Motor neuron (in vitro differentiated cells): ENCODE data around the gene SLC22A3. TPM values are rescaled to one million over a fixed set of nuclear protein-coding genes. Genes with fewer than 3 reads are reported as not detected.

Source experiments
- ATAC-seq, 8 experiments: fragments of 200-7000 bp; cut with Tn5 transposase; replicated peaks in 6 of 8; 2 replicates each; pipeline ENCODE4 v1.8.0; 2021; ENCODE audit warnings: mild to moderate bottlenecking in 8 of 8, moderate library complexity in 8 of 8
- H3K27ac ChIP-seq, 2 donors: fragments of 250-450 bp; sonication (Bioruptor Pico); 2 replicates each; pipeline ENCODE4 v1.9.0; 2021; ENCODE audit warnings: antibody characterized with exemption in 2 of 2, mild to moderate bottlenecking in 2 of 2, moderate library complexity in 1 of 2
- H3K4me1 ChIP-seq, 2 donors: fragments of 250-450 bp; sonication (Bioruptor Pico); replicated peaks in 1 of 2; 2 replicates each; pipeline ENCODE4 v1.6.1; 2021; ENCODE audit warnings: antibody characterized with exemption in 2 of 2, mild to moderate bottlenecking in 2 of 2, moderate library complexity in 1 of 2
- H3K4me3 ChIP-seq, 5 donors: fragments of 250-450 bp; sonication (Bioruptor Pico); 2 replicates each; pipeline ENCODE4 v1.9.0; 2021; ENCODE audit warnings: antibody characterized with exemption in 5 of 5, mild to moderate bottlenecking in 5 of 5, moderate library complexity in 4 of 5
- WGBS, 10 experiments: fragments of 450-650 bp; shearing (Covaris generic); methylation state at CpG; one replicate each; pipeline ENCODE4 v1.0.0; 2022; 5-methylcytosine and 5-hydroxymethylcytosine counted together
- in situ Hi-C, 9 experiments: fragments of 400-800 bp; cut with MboI; loops; one replicate each; pipeline ENCODE4 v1.15.0; 2021; ENCODE audit warnings: low sequenced_read_pairs in 9 of 9, low pct_unique_long_range_greater_than_20kb in 2 of 9; ENCODE audit not compliant: unreplicated experiment in 9 of 9
- total RNA-seq, 8 experiments: library from RNA; unstranded; fragments of 300-600 nt; gene quantifications; 2 replicates each; pipeline versions ENCODE4 v1.2.3 to v1.2.4, GENCODE V29; 2022

SLC22A3 gene
- total RNA-seq, 8 experiments from 2014 or later: 0.11 to 42.3 (median 1.4) TPM

DNA sequence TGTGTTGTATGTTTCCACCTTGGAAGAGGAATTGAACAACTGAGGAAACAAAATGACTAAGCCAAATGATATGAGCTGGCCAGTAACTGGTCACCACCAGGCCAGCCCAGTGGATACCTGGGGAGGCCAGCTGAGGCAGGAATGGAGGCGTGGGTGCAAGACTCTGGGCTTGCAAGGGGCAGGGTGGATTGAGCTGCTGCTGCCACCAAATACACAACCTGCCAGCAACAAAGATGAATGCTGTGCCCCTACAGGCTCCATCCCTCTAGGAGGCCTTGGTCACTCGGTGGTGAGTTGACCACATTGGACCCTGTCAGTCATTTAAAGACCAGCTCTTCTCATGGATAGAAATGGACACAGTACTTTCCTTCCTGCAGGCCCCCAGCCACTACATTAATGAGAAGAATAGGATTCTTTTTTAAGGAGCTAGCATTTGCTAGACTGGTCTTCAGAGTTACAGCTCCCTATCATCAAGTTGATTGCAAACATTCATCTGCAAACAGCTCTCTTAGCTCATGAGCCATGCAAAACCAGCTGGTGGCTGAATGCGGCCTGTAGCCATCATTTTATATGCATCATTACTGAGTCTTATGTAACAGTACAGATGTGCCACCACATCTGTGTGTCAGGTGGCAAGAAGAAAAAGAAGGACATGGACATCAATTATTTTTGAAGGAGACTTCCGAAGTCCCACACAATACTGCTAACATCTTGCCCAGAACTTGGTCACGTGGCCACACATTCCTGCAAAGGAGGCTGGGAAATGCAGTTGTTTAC is 26.3 kb upstream of the SLC22A3 start:
- no peak overlapping the region for H3K27ac ChIP-seq
- WGBS, 10 experiments: 14 to 100% (median 74%) methylated on average over 1 to 4 of the region's 5 CpGs; no CpG with 5 or more reads in 2 of the 10 experiments
- no peaks in the 10 kb centered on the region for H3K4me1 ChIP-seq
- H3K4me3 ChIP-seq: no peak overlapping the region
- peak in 1 of 8 experiments; percentile 25 for ATAC-seq
- in situ Hi-C loops: no loop called here

DNA sequence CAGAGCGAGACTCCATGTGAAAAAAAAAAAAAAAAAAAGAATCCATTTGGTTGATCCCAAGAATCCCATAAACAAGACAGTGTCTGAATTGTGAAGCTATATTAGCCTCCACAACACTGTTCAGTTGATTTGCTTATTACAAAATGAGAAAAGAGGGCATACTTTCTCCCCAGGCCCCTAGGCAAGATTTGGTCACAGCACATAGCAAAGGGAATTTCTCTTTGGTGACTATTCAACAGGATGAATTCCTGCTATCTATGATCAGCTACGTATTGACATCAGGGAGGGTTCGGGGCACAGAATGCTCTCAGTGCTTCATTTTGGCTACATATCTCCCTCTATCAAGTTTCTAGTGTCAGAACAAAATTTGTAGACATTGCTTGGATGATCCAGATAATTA is 20.2 kb upstream of the SLC22A3 start:
- 70 to 100% (median 81%) methylated on average over 1 to 3 of the region's 3 CpGs; no CpG with 5 or more reads in 1 of the 10 experiments for WGBS, 10 experiments
- no peak for ATAC-seq
- Histone ChIP-seq H3K4me1 (no peaks in the 10 kb centered on the region), H3K27ac (no peak overlapping the region), H3K4me3 (no peak overlapping the region)
- in situ Hi-C loops: no loop called here

DNA sequence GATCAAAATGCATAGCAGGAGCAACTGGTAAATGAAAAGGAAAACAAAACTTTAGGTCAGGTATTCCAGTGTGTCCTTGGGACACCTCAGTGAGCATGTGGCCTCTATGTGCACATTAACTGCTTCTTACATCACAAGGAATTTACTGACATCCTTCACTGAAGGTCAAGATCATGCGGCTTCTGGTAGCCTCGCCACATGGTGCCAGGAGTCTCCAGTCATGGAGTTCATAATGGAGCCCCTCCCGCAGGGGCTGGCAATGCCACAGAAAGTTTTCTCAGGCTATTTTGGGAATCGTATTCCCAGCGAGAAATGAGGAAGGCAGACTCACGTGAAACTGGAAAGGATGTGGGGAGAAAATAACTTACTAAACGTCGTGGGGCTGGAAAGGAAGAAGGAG is 19.7 kb upstream of the SLC22A3 start:
- Histone ChIP-seq H3K4me3 (no peak overlapping the region), H3K27ac (no peak overlapping the region), H3K4me1 (no peaks in the 10 kb centered on the region)
- no peak for ATAC-seq
- 18 to 100% (median 79%) methylated on average over 1 to 8 of the region's 8 CpGs; no CpG with 5 or more reads in 2 of the 10 experiments for WGBS, 10 experiments
- in situ Hi-C loops: no loop called here

DNA sequence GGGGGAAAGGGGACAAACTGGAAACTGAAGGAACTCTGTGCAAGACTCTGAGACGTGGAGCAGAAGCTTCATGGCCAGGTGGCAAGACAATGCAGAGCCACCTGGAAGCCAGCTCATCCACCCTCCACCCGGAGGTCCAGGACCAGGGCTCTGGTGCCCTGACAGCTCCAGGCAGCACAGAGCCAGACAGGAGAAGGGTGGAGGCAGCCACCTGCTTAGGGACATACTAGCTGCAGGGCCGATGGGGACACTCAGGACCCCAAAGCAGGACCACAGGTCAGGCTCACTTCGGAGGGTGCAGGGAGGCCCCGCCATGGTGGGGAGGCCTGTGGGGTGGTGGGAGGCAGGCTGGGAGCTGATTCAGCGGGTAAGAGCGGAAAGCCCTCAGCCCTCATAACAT is 19.0 kb upstream of the SLC22A3 start:
- Histone ChIP-seq H3K27ac (no peak overlapping the region), H3K4me1 (no peaks in the 10 kb centered on the region), H3K4me3 (no peak overlapping the region)
- in situ Hi-C loops: no loop called here
- WGBS, 10 experiments: 0 to 100% (median 54%) methylated on average over 1 to 4 of the region's 7 CpGs; no CpG with 5 or more reads in 6 of the 10 experiments
- ATAC-seq: no peak

DNA sequence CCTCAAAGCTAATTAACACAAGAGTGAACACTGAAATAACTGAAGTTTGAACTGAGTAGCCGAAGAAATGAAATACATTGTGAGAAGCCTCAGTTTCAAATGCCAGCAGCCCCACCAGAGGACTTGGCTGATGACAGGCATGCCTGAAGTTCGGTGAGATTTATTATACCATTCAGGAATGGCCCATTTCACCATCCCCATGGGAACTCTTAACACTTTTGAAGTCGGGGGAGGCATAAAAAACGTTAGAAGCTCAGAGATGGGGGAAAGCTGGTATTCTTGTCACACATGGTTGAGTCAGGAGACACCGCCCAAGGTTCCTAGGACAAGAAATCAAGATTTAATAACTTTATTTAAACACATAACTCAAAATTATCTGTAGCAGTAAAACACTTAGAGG is 17.6 kb upstream of the SLC22A3 start:
- WGBS, 10 experiments: 5 to 78% (median 54%) methylated on average over 1 to 5 of the region's 5 CpGs; no CpG with 5 or more reads in 1 of the 10 experiments
- in situ Hi-C loops: no loop called here
- no peaks in the 10 kb centered on the region for H3K4me1 ChIP-seq
- no peak overlapping the region for H3K27ac ChIP-seq
- peak in 2 of 8 experiments; percentile 53 to 72 for ATAC-seq
- H3K4me3 ChIP-seq: no peak overlapping the region

DNA sequence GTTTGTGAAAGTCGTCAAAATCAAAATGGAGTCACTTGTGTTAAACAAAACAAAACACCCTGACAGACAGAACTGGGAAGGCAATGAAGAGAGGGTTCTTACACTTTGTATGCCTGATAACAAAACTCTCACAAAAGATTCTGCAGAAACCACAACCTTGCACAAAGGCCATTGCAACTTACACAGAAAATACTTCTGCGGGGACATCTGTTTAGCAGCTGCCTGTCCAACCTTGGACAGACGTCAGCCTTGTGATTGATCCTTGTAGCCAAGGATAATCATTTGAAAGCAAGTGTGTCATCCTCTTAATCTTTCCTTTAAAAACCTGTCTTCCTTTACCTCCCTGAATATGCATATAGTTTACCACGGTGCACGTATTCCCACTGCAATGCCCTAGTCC is 17.0 kb upstream of the SLC22A3 start:
- Histone ChIP-seq H3K27ac (no peak overlapping the region), H3K4me3 (no peak overlapping the region), H3K4me1 (no peaks in the 10 kb centered on the region)
- in situ Hi-C loops: no loop called here
- ATAC-seq: peak in 3 of 8 experiments; percentile 22 to 55 (median 45)
- WGBS, 10 experiments: 10 to 100% (median 59%) methylated on average over 1 to 5 of the region's 5 CpGs; no CpG with 5 or more reads in 1 of the 10 experiments

DNA sequence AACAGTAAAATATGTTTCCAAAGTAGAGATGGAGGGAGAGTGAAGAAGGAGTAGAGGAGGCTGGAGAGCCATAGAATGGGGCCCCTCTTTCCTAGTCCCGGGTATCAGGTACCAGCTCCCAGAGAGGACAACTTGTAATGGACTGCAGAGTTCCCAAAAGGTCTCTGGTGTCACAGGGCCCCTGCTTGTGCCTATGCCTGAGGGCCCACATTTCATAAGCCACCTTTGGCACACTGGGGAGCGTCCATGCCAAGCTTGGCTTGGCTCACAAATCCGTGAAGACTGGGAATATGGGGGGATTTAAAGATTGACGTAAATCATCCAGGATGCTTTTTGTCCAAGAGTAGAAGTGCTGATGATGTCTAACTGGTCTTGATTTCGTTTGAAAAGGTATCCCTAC is 16.4 kb upstream of the SLC22A3 start:
- H3K4me1 ChIP-seq: no peaks in the 10 kb centered on the region
- 53 to 100% (median 86%) methylated on average over 1 to 5 of the region's 5 CpGs; no CpG with 5 or more reads in 3 of the 10 experiments for WGBS, 10 experiments

DNA sequence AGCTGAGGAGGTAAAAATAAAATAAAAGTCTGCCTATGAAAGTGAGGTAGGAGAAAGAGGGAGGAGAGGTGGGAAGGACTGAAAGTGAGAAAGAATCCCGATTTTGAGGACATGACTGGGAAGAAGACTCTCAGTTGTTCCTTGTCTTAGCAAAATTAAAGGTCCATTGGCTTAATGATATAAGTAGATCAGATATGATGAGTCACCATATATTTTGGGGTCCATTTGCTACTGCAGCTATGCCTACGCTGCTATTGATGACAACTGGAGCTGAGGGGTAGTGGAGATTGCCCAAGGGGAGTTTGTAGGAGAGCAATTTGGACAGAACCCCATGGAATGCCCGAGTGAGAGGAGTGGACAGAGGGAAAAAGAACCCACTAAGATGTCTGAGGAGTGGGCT is 15.1 kb upstream of the SLC22A3 start:
- in situ Hi-C loops: no loop called here
- Histone ChIP-seq H3K27ac (no peak overlapping the region), H3K4me1 (no peaks in the 10 kb centered on the region), H3K4me3 (no peak overlapping the region)
- WGBS, 10 experiments: 38 to 81% (median 69%) methylated on average over 2 to 3 of the region's 3 CpGs
- no peak for ATAC-seq

More for the DNA sequence above, 16.4 kb upstream of the SLC22A3 start:
- Histone ChIP-seq H3K4me3 (no peak overlapping the region), H3K27ac (no peak overlapping the region)
- no peak for ATAC-seq
- in situ Hi-C loops: no loop called here

DNA sequence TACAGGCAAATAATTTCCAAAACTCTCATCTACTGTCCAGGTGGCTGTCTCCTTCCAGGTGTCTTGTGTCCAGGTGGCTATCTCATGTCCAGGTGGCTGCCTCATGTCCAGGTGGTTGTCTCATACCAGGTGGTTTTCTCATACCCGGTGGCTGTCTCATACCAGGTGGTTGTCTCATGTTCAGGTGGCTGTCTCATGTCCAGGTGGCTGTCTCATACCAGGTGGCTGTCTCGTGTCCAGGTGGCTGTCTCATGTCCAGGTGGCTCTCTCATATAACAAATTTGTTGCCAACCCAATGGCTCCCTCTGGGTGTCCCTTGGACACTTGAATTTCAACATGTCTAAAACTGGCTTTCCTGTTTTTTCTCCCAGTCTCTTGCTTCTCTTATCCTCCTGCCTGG is 14.3 kb upstream of the SLC22A3 start:
- no peak overlapping the region for H3K27ac ChIP-seq
- WGBS, 10 experiments: 60 to 83% (median 70%) methylated on average over 1 to 2 of the region's 2 CpGs; no CpG with 5 or more reads in 5 of the 10 experiments
- no peak overlapping the region for H3K4me3 ChIP-seq
- no peak for ATAC-seq
- H3K4me1 ChIP-seq: no peaks in the 10 kb centered on the region
- in situ Hi-C loops: no loop called here

DNA sequence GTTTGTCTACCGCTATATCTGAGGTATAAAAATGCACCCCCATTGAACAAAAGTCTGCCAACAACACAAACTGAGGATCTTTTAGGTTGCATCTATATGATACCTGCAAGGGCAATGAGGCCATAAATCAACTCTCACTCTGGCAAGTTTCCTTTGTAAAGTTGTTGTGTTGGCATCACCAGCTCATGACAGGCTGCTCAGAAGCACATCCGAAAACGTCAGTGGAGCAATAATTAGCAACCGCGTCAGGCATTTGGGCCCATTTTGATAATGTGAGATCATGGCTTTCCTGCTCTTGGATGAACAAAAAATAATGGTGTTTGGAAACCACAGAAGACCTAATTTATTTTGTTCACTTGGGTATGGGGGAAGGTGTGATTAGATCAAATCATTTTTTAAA is 12.0 kb upstream of the SLC22A3 start:
- Histone ChIP-seq H3K27ac (no peak overlapping the region), H3K4me1 (no peaks in the 10 kb centered on the region), H3K4me3 (no peak overlapping the region)
- ATAC-seq: no peak
- 82 to 97% (median 90%) methylated on average over 3 to 5 of the region's 5 CpGs; no CpG with 5 or more reads in 1 of the 10 experiments for WGBS, 10 experiments
- in situ Hi-C loops: no loop called here

DNA sequence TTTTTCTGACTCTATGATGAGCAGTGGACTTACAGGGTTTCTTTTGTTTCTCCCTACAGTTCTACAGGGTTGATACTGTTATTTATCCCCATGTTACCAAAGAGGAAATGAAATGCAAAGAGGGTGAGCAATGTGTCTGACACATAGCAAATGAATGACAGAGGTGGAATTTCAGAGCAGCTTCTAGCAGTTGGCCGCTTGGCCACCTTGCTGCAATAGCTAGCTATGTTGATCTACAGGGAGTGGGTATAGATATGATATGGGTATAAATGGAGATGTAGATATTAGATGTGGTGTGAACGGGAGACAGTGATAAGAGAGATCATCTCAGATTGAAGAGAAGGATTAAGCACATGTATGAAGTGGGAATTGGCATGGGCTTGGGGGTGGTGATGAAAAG is 10.9 kb upstream of the SLC22A3 start:
- in situ Hi-C loops: no loop called here
- H3K4me1 ChIP-seq: no peaks in the 10 kb centered on the region
- 25 to 100% (median 83%) methylated on average over 1 to 2 of the region's 2 CpGs; no CpG with 5 or more reads in 3 of the 10 experiments for WGBS, 10 experiments
- peak in 2 of 8 experiments; percentile 92 for ATAC-seq
- no peak overlapping the region for H3K4me3 ChIP-seq
- H3K27ac ChIP-seq: no peak overlapping the region

DNA sequence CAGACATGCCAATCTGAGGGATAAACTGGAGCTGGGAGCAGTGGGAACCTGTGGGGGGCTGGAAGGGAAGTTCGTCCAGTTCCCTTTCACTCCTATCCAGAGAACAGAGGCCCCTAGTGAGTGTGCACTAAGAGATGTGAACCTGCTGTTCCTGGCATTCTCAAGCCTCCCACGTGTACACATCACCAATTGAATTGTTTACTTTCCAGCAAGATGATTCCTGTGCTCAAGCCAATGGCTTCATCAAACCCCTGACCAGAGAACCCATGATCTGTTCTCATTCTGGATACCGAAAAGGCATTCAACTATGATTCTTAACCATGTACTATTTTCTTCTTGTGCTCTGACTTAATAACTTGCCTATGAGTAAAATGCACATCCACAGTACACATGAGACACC is 10.2 kb upstream of the SLC22A3 start:
- no peak overlapping the region for H3K27ac ChIP-seq
- WGBS, 10 experiments: 17 to 87% (median 67%) methylated on average over 1 to 3 of the region's 3 CpGs; no CpG with 5 or more reads in 3 of the 10 experiments
- H3K4me1 ChIP-seq: no peaks in the 10 kb centered on the region
- no peak overlapping the region for H3K4me3 ChIP-seq
- no peak for ATAC-seq
- in situ Hi-C loops: no loop called here

DNA sequence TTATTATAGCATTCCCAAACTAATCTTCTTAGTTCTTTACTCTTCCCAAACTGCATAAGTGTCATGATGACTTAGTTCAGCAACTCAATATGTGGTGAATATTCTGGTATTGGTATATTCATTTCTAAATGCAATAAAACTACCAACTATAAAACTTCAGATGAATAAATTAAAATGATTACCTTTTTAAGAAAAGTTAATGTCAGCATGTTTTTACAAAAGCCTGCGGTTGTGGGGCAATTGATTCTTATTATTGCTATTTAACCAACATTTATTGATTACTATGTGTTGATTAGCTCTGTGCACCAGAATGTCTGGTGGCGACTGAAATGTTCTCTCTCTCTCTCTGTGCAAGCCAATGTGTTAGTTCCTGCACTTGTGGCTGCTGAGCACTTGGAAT is 5.0 kb upstream of the SLC22A3 start:
- ATAC-seq: no peak
- Histone ChIP-seq H3K27ac (no peak overlapping the region), H3K4me1 (no peaks in the 10 kb centered on the region), H3K4me3 (no peak overlapping the region)
- in situ Hi-C loops: no loop called here
- 62 to 100% (median 83%) methylated on average over 1 to 2 of the region's 2 CpGs; no CpG with 5 or more reads in 2 of the 10 experiments for WGBS, 10 experiments

DNA sequence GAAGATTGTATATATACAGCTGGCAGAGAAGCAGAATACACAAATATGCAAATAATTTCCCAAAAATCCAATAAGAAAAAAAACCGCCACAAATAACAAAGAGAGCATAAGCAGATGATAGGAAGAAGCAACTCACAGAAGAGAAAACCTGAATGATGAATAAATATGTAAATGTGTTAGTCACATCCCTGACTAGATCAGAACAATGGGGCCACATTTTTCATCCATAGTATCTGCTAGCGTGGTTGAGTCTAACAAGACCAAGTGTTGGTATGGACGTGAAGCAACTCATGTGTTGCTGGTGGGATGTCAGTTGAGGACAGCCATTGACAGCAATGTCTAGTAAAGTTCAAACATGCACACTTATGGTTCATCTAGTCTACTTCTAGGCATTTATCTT is 3.9 kb upstream of the SLC22A3 start:
- 6 to 92% (median 35%) methylated on average over 2 to 3 of the region's 3 CpGs; no CpG with 5 or more reads in 2 of the 10 experiments for WGBS, 10 experiments
- no peaks in the 10 kb centered on the region for H3K4me1 ChIP-seq
- H3K4me3 ChIP-seq: no peak overlapping the region
- in situ Hi-C loops: no loop called here
- H3K27ac ChIP-seq: no peak overlapping the region
- ATAC-seq: peak in 3 of 8 experiments; percentile 11 to 56 (median 54)
